Measurements from ENCODE around the gene HLF. TPM values are rescaled to one million over a fixed set of nuclear protein-coding genes. Genes with fewer than 3 reads are reported as not detected.

Gene HLF
- total and polyA plus RNA-seq, 2 experiments from 2014 or later = 0.28 TPM; not detected in 1

DNA sequence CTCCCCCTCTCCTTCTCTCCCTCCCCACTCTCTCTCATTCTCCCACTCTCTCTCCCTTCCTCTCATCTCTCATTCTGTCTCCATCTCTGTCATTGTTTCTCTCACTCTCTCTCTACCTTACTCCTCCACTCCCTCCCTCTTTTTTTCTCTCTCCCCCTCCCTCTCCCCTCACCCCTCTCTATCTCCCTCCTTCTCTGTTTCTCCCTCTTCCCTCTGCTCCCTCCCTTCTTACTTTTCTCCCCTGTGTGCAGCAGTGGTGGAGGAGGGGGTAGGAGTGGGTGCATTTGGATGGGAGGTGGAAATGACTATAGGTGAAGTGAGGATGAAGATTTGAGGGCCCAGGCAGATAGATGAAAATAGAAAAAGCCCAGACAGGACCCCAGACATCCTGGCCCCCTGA, 70.9 kb downstream of the HLF start:
- H3K27ac ChIP-seq (ENCODE audit: low read depth) = no peak overlapping the region
- H3K4me2 ChIP-seq = peak overlapping the region; percentile 72
- H4K20me1 ChIP-seq (replicated peaks; ENCODE audit: insufficient read depth) = no peaks in the 10 kb centered on the region
- Mint-ChIP-seq H3K4me1 (peaks cover 14% of the 10 kb centered on the region), H3K4me3 (peak overlapping the region; percentile 39), H3K27me3 (ENCODE audit: insufficient read depth, low read depth, poor library complexity) (peaks cover 7% of the 10 kb centered on the region), H3K27ac (no peak overlapping the region), H3K36me3 (ENCODE audit: low read depth) (no peaks in the 10 kb centered on the region), H3K9me3 (no peaks in the 10 kb centered on the region)
- no peaks in the 10 kb centered on the region for H3K79me2 ChIP-seq (replicated peaks; ENCODE audit: insufficient read depth)
- no peaks in the 10 kb centered on the region for H3F3A ChIP-seq (replicated peaks; ENCODE audit: low read depth)
- TF ChIP-seq JUNB (IDR thresholded peaks at IDR 0.05; ENCODE audit: unreplicated experiment) (no peak), EZH2phosphoT487 (IDR thresholded peaks at IDR 0.05; ENCODE audit: unreplicated experiment) (no peak), EZH2 (IDR thresholded peaks at IDR 0.05; ENCODE audit: low read depth, unreplicated experiment) (no peak), ZNF114 (CRISPR knock-in tag; IDR thresholded peaks at IDR 0.05) (no peak), ZNF331 (CRISPR knock-in tag; IDR thresholded peaks at IDR 0.05; ENCODE audit: low read depth) (no peak), CREB1 (CRISPR knock-in tag; IDR thresholded peaks at IDR 0.05; ENCODE audit: low read depth) (no peak), POLR2AphosphoS5 (IDR thresholded peaks at IDR 0.05; ENCODE audit: low read depth) (no peak), NANOG (IDR thresholded peaks at IDR 0.05; ENCODE audit: borderline replicate concordance) (no peak), STAT1 (IDR thresholded peaks at IDR 0.05; ENCODE audit: unreplicated experiment) (no peak)
- TF ChIP-seq, protein P1, sequence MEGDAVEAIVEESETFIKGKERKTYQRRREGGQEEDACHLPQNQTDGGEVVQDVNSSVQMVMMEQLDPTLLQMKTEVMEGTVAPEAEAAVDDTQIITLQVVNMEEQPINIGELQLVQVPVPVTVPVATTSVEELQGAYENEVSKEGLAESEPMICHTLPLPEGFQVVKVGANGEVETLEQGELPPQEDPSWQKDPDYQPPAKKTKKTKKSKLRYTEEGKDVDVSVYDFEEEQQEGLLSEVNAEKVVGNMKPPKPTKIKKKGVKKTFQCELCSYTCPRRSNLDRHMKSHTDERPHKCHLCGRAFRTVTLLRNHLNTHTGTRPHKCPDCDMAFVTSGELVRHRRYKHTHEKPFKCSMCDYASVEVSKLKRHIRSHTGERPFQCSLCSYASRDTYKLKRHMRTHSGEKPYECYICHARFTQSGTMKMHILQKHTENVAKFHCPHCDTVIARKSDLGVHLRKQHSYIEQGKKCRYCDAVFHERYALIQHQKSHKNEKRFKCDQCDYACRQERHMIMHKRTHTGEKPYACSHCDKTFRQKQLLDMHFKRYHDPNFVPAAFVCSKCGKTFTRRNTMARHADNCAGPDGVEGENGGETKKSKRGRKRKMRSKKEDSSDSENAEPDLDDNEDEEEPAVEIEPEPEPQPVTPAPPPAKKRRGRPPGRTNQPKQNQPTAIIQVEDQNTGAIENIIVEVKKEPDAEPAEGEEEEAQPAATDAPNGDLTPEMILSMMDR (conservative IDR thresholded peaks at IDR 0.05; ENCODE audit: low read depth in 2 of 2) = no peak
- TF ChIP-seq, protein P2, sequence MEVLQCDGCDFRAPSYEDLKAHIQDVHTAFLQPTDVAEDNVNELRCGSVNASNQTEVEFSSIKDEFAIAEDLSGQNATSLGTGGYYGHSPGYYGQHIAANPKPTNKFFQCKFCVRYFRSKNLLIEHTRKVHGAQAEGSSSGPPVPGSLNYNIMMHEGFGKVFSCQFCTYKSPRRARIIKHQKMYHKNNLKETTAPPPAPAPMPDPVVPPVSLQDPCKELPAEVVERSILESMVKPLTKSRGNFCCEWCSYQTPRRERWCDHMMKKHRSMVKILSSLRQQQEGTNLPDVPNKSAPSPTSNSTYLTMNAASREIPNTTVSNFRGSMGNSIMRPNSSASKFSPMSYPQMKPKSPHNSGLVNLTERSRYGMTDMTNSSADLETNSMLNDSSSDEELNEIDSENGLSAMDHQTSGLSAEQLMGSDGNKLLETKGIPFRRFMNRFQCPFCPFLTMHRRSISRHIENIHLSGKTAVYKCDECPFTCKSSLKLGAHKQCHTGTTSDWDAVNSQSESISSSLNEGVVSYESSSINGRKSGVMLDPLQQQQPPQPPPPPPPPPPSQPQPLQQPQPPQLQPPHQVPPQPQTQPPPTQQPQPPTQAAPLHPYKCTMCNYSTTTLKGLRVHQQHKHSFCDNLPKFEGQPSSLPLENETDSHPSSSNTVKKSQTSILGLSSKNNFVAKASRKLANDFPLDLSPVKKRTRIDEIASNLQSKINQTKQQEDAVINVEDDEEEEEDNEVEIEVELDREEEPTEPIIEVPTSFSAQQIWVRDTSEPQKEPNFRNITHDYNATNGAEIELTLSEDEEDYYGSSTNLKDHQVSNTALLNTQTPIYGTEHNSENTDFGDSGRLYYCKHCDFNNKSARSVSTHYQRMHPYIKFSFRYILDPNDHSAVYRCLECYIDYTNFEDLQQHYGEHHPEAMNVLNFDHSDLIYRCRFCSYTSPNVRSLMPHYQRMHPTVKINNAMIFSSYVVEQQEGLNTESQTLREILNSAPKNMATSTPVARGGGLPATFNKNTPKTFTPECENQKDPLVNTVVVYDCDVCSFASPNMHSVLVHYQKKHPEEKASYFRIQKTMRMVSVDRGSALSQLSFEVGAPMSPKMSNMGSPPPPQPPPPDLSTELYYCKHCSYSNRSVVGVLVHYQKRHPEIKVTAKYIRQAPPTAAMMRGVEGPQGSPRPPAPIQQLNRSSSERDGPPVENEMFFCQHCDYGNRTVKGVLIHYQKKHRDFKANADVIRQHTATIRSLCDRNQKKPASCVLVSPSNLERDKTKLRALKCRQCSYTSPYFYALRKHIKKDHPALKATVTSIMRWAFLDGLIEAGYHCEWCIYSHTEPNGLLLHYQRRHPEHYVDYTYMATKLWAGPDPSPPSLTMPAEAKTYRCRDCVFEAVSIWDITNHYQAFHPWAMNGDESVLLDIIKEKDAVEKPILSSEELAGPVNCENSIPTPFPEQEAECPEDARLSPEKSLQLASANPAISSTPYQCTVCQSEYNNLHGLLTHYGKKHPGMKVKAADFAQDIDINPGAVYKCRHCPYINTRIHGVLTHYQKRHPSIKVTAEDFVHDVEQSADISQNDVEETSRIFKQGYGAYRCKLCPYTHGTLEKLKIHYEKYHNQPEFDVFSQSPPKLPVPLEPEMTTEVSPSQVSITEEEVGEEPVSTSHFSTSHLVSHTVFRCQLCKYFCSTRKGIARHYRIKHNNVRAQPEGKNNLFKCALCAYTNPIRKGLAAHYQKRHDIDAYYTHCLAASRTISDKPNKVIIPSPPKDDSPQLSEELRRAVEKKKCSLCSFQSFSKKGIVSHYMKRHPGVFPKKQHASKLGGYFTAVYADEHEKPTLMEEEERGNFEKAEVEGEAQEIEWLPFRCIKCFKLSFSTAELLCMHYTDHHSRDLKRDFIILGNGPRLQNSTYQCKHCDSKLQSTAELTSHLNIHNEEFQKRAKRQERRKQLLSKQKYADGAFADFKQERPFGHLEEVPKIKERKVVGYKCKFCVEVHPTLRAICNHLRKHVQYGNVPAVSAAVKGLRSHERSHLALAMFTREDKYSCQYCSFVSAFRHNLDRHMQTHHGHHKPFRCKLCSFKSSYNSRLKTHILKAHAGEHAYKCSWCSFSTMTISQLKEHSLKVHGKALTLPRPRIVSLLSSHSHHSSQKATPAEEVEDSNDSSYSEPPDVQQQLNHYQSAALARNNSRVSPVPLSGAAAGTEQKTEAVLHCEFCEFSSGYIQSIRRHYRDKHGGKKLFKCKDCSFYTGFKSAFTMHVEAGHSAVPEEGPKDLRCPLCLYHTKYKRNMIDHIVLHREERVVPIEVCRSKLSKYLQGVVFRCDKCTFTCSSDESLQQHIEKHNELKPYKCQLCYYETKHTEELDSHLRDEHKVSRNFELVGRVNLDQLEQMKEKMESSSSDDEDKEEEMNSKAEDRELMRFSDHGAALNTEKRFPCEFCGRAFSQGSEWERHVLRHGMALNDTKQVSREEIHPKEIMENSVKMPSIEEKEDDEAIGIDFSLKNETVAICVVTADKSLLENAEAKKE (CRISPR knock-in tag; IDR thresholded peaks at IDR 0.05) = no peak
- TF ChIP-seq, protein P3, sequence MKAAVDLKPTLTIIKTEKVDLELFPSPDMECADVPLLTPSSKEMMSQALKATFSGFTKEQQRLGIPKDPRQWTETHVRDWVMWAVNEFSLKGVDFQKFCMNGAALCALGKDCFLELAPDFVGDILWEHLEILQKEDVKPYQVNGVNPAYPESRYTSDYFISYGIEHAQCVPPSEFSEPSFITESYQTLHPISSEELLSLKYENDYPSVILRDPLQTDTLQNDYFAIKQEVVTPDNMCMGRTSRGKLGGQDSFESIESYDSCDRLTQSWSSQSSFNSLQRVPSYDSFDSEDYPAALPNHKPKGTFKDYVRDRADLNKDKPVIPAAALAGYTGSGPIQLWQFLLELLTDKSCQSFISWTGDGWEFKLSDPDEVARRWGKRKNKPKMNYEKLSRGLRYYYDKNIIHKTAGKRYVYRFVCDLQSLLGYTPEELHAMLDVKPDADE (IDR thresholded peaks at IDR 0.05) = no peak
- TF ChIP-seq, protein P4, sequence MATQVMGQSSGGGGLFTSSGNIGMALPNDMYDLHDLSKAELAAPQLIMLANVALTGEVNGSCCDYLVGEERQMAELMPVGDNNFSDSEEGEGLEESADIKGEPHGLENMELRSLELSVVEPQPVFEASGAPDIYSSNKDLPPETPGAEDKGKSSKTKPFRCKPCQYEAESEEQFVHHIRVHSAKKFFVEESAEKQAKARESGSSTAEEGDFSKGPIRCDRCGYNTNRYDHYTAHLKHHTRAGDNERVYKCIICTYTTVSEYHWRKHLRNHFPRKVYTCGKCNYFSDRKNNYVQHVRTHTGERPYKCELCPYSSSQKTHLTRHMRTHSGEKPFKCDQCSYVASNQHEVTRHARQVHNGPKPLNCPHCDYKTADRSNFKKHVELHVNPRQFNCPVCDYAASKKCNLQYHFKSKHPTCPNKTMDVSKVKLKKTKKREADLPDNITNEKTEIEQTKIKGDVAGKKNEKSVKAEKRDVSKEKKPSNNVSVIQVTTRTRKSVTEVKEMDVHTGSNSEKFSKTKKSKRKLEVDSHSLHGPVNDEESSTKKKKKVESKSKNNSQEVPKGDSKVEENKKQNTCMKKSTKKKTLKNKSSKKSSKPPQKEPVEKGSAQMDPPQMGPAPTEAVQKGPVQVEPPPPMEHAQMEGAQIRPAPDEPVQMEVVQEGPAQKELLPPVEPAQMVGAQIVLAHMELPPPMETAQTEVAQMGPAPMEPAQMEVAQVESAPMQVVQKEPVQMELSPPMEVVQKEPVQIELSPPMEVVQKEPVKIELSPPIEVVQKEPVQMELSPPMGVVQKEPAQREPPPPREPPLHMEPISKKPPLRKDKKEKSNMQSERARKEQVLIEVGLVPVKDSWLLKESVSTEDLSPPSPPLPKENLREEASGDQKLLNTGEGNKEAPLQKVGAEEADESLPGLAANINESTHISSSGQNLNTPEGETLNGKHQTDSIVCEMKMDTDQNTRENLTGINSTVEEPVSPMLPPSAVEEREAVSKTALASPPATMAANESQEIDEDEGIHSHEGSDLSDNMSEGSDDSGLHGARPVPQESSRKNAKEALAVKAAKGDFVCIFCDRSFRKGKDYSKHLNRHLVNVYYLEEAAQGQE (IDR thresholded peaks at IDR 0.05; ENCODE audit: unreplicated experiment) = no peak
- no peaks in the 10 kb centered on the region for H3K9me2 ChIP-seq (ENCODE audit: insufficient read depth)
- H3K36me3 ChIP-seq (ENCODE audit: insufficient read depth) = no peaks in the 10 kb centered on the region
- ATAC-seq (peak; percentile 43), DNase-seq (ENCODE audit: low spot score) (no peak)
- H3K27me3 ChIP-seq (ENCODE audit: insufficient read depth) = no peaks in the 10 kb centered on the region
- peaks cover 15% of the 10 kb centered on the region for H3K4me1 ChIP-seq (ENCODE audit: insufficient read depth)
- H3K4me3 ChIP-seq = peak overlapping the region; percentile 42
- peak overlapping the region; percentile 97 for H2AFZ ChIP-seq

All from GM23338 (cell line).